GM23338 (cell line): Measurements from ENCODE around the gene GABARAP. TPM values are rescaled to one million over a fixed set of nuclear protein-coding genes. Genes with fewer than 3 reads are reported as not detected.

Source experiments
- ATAC-seq: fragments of 200-7000 bp; cut with Tn5 transposase; 3 replicates; pipeline ENCODE4 v1.9.1; 2020
- DNase-seq: peaks from one replicate; pipeline ENCODE4 v3.0.0-alpha.2; 2015; ENCODE audit warnings: low spot score
- H2AFZ ChIP-seq: fragments of 200-600 bp; sonication (generic); 2 replicates; pipeline ENCODE4 v1.8.0; 2016; ENCODE audit warnings: antibody characterized with exemption, mild to moderate bottlenecking, moderate library complexity
- H3F3A ChIP-seq: fragments of 200-600 bp; sonication (generic); replicated peaks from 2 replicates; pipeline ENCODE4 v1.8.0; 2017; ENCODE audit warnings: antibody characterized with exemption, mixed run types, low read depth
- H3K27ac ChIP-seq: fragments of 200-600 bp; sonication (generic); 2 replicates; pipeline ENCODE4 v1.6.1; 2016; ENCODE audit warnings: low read depth
- H3K27me3 ChIP-seq: fragments of 200-600 bp; sonication (generic); 2 replicates; pipeline ENCODE4 v1.8.0; 2016; ENCODE audit warnings: mild to moderate bottlenecking, mixed run types, moderate library complexity; ENCODE audit not compliant: insufficient read depth
- H3K36me3 ChIP-seq: fragments of 200-600 bp; sonication (generic); 2 replicates; pipeline ENCODE4 v1.8.0; 2016; ENCODE audit warnings: mild to moderate bottlenecking; ENCODE audit not compliant: insufficient read depth
- H3K4me1 ChIP-seq: fragments of 200-600 bp; sonication (generic); 2 replicates; pipeline ENCODE4 v1.8.0; 2016; ENCODE audit warnings: mild to moderate bottlenecking, moderate library complexity; ENCODE audit not compliant: insufficient read depth
- H3K4me2 ChIP-seq: fragments of 200-600 bp; sonication (generic); 2 replicates; pipeline ENCODE4 v1.7.1; 2017; ENCODE audit warnings: mixed run types
- H3K4me3 ChIP-seq: fragments of 200-600 bp; sonication (generic); 2 replicates; pipeline ENCODE4 v1.6.1; 2016; ENCODE audit warnings: mixed run types
- H3K79me2 ChIP-seq: fragments of 200-600 bp; sonication (generic); replicated peaks from 2 replicates; pipeline ENCODE4 v1.8.0; 2017; ENCODE audit warnings: mild to moderate bottlenecking; ENCODE audit not compliant: insufficient read depth
- H3K9me2 ChIP-seq: fragments of 200-600 bp; sonication (generic); 2 replicates; pipeline ENCODE4 v1.8.0; 2017; ENCODE audit not compliant: insufficient read depth
- H4K20me1 ChIP-seq: fragments of 200-600 bp; sonication (generic); replicated peaks from 2 replicates; pipeline ENCODE4 v1.8.0; 2017; ENCODE audit warnings: mild to moderate bottlenecking; ENCODE audit not compliant: insufficient read depth
- H3K27ac Mint-ChIP-seq: 2 replicates; pipeline ENCODE4 v1.8.0; 2020; ENCODE audit warnings: inconsistent platforms, mild to moderate bottlenecking, moderate library complexity, mixed read lengths
- H3K27me3 Mint-ChIP-seq: 3 replicates; pipeline ENCODE4 v1.8.0; 2022; ENCODE audit warnings: low read depth, mild to moderate bottlenecking, moderate library complexity, mixed read lengths, inconsistent platforms; ENCODE audit not compliant: insufficient read depth, poor library complexity
- H3K36me3 Mint-ChIP-seq: 3 replicates; pipeline ENCODE4 v1.8.0; 2021; ENCODE audit warnings: low read depth, mild to moderate bottlenecking, inconsistent platforms, moderate library complexity, mixed read lengths
- H3K4me1 Mint-ChIP-seq: 3 replicates; pipeline ENCODE4 v1.8.0; 2020; ENCODE audit warnings: mild to moderate bottlenecking, inconsistent platforms, mixed read lengths
- H3K4me3 Mint-ChIP-seq: 3 replicates; pipeline ENCODE4 v1.8.0; 2021; ENCODE audit warnings: moderate library complexity, mild to moderate bottlenecking, inconsistent platforms, mixed read lengths
- H3K9me3 Mint-ChIP-seq: 3 replicates; pipeline ENCODE4 v1.8.0; 2020; ENCODE audit warnings: moderate library complexity, mild to moderate bottlenecking, inconsistent platforms, mixed read lengths
- CREB1 ChIP-seq: fragments of 250-450 bp; sonication (Bioruptor Pico); IDR thresholded peaks from 2 replicates; pipeline ENCODE4 v1.5.0; 2020; ENCODE audit warnings: low read depth, mild to moderate bottlenecking, moderate library complexity
- ETS1 ChIP-seq: IDR thresholded peaks from 2 replicates; pipeline ENCODE4 v1.6.1; 2016; ENCODE audit warnings: antibody characterized with exemption
- JUNB ChIP-seq: IDR thresholded peaks from one replicate; pipeline ENCODE4 v1.6.1; 2016; ENCODE audit warnings: antibody characterized with exemption; ENCODE audit not compliant: unreplicated experiment
- POLR2AphosphoS5 ChIP-seq: IDR thresholded peaks from 2 replicates; pipeline ENCODE4 v1.6.1; 2016; ENCODE audit warnings: antibody characterized with exemption, low read depth
- REST ChIP-seq: IDR thresholded peaks from one replicate; pipeline ENCODE4 v1.6.1; 2018; ENCODE audit warnings: antibody characterized with exemption; ENCODE audit not compliant: unreplicated experiment
- polyA plus RNA-seq: library from polyadenylated mRNA; unstranded; fragments of >200 nt; fragmentation: Nextera tagmentation; extraction: Ambion mirVana; gene quantifications from 2 replicates; pipeline ENCODE4 v1.2.1, GENCODE V29; 2016
- total RNA-seq: library from RNA; depleted of rRNA; stranded (reverse); fragments of >200 nt; shearing (Covaris generic); gene quantifications from 2 replicates; pipeline ENCODE4 v1.2.3, GENCODE V29; 2014

Gene GABARAP
- total and polyA plus RNA-seq, 2 experiments from 2014 or later, result 128 to 520 TPM

GRCh38 chr17:7215652-7216180 lies 26.5 kb downstream of the GABARAP start:
- H3K9me3 Mint-ChIP-seq, result no peaks in the 10 kb centered on the region; the same call in 2 of the 3 replicates
- ATAC-seq (no peak), DNase-seq (peak; percentile 44)
- peaks cover 6% of the 10 kb centered on the region for H3K36me3 Mint-ChIP-seq
- H3K4me1 ChIP-seq, result peaks cover 50% of the 10 kb centered on the region
- H3K4me3 ChIP-seq, result peak overlapping the region; percentile 73
- no peaks in the 10 kb centered on the region for H3K36me3 ChIP-seq
- peak overlapping the region; percentile 99; the same call in 1 of the 2 replicates for H3K27ac Mint-ChIP-seq
- no peak overlapping the region for H2AFZ ChIP-seq
- H3K4me1 Mint-ChIP-seq, result peaks cover 57% of the 10 kb centered on the region
- H3K79me2 ChIP-seq, result peaks cover 33% of the 10 kb centered on the region
- peak overlapping the region; percentile 88 for H3K27ac ChIP-seq
- peak overlapping the region; percentile 95 for H3K4me2 ChIP-seq
- H3K27me3 ChIP-seq, result no peaks in the 10 kb centered on the region
- no peaks in the 10 kb centered on the region; the same call in 1 of the 2 replicates for H4K20me1 ChIP-seq
- H3F3A ChIP-seq, result peaks cover 13% of the 10 kb centered on the region
- peaks cover 42% of the 10 kb centered on the region for H3K27me3 Mint-ChIP-seq
- no peak for TF ChIP-seq ETS1
- TF ChIP-seq POLR2AphosphoS5, result peak; percentile 49
- no peak for TF ChIP-seq CREB1 (CRISPR knock-in tag)
- TF ChIP-seq REST, result no peak
- H3K4me3 Mint-ChIP-seq, result peak overlapping the region; percentile 70
- no peaks in the 10 kb centered on the region for H3K9me2 ChIP-seq

- peak; percentile 3 for ATAC-seq
- H3K9me3 Mint-ChIP-seq, result no peaks in the 10 kb centered on the region; the same call in 2 of the 3 replicates
- TF ChIP-seq POLR2AphosphoS5, result no peak
- peak; percentile 90 for TF ChIP-seq ETS1
- TF ChIP-seq JUNB, result no peak
- Histone ChIP-seq H3K4me2 (peak overlapping the region; percentile 90), H3K4me3 (peak overlapping the region; percentile 70), H3K79me2 (peaks cover 39% of the 10 kb centered on the region), H3K27me3 (no peaks in the 10 kb centered on the region), H4K20me1 (no peaks in the 10 kb centered on the region; the same call in 1 of the 2 replicates), H3K4me1 (peaks cover 52% of the 10 kb centered on the region), H2AFZ (no peak overlapping the region), H3K36me3 (no peaks in the 10 kb centered on the region), H3K27ac (peak overlapping the region; percentile 88), H3F3A (peaks cover 12% of the 10 kb centered on the region), H3K9me2 (no peaks in the 10 kb centered on the region)
- peak; percentile 81 for DNase-seq
- H3K27me3 Mint-ChIP-seq, result peaks cover 40% of the 10 kb centered on the region
- peaks cover 3% of the 10 kb centered on the region; the same call in 2 of the 3 replicates for H3K36me3 Mint-ChIP-seq
- H3K27ac Mint-ChIP-seq, result peak overlapping the region; percentile 99
- peaks cover 62% of the 10 kb centered on the region for H3K4me1 Mint-ChIP-seq
- peak overlapping the region; percentile 70 for H3K4me3 Mint-ChIP-seq
Measured at GRCh38 chr17:7215136-7215638, 27.1 kb downstream of the GABARAP start.
